Astrocyte of the cerebellum (primary cell): Measurements from ENCODE around the gene POU5F1.
"Not testable (repeated sequence)": the region's sequence is repeated elsewhere in the genome, so short reads cannot be mapped to it uniquely, and the experiment has no call there.

Source experiments
- DNase-seq: peaks from one replicate; pipeline ENCODE4 v3.0.0-alpha.2; 2011; ENCODE audit warnings: low read depth
- H3K4me3 ChIP-seq: 2 replicates; pipeline ENCODE4 v1.5.1; 2011; ENCODE audit warnings: mild to moderate bottlenecking, low read depth, low read length, moderate library complexity
- CTCF ChIP-seq: IDR thresholded peaks from 2 replicates; pipeline ENCODE4 v1.5.1; 2012; ENCODE audit warnings: low read length, low read depth, moderate library complexity, mild to moderate bottlenecking; ENCODE audit errors: missing control alignments
- in situ Hi-C: cut with HindIII; loops from 2 replicates; pipeline ENCODE4 v1.10.0; 2017; ENCODE audit warnings: low sequenced_read_pairs

The POU5F1 gene

DNA sequence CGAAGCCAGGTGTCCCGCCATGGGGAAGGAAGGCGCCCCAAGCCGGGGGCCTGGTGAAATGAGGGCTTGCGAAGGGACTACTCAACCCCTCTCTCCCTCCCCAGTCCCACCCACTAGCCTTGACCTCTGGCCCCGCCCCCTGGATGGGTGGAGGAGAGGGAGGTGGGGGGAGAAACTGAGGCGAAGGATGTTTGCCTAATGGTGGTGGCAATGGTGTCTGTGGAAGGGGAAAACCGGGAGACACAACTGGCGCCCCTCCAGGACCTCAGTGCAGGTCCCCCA is at the start of gene POU5F1:
Gene POU5F1 (minus strand): TSS at position 83 of the 282 bp plus-strand sequence. CDS start 62 bp downstream, at position 21.
- in situ Hi-C loops, result no loop called here
- TF ChIP-seq CTCF, result no peak
- DNase-seq, result no peak
- H3K4me3 ChIP-seq, result no peak within 1 kb of the TSS

DNA sequence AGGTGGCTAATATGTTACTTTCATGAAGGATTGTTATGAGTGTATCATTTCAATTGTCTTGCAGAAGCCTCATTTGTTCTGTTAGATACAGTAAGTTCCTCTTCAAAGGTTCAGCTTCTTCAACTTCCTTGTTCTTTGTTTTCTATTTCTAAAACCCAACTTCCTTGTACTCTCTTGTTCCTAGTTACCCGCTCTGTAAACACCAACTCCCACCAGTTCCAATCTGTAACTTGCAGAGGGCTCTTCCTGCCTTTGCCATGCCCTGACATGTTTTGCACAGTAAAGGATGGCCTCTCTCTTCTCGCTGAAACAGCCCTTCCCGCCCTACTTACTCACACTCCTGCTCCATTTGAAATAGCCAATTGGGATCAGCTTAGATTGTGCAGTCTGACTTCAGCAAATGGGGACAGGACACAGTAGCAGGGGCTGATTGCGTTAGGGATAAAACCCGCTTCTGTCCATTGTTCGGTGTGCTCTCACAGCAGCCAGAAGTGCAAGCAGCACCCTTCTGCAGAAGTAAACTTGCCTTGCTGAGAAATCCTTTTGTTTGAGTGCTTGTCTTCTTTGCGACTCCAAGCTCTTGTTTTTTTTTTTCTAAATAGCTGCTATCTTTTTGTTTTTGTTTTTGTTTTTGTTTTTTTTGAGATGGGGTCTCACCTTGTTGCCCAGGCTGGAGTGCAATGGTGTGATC is 45.9 kb upstream of the POU5F1 start:
- no peak for TF ChIP-seq CTCF
- DNase-seq, result no peak
- in situ Hi-C loops, result no loop called here
- no peak overlapping the region for H3K4me3 ChIP-seq

GRCh38 chr6:31215216-31215615 is 44.7 kb upstream of the POU5F1 start:
- DNase-seq, H3K4me3 ChIP-seq, in situ Hi-C loops: not testable (repeated sequence)

DNA sequence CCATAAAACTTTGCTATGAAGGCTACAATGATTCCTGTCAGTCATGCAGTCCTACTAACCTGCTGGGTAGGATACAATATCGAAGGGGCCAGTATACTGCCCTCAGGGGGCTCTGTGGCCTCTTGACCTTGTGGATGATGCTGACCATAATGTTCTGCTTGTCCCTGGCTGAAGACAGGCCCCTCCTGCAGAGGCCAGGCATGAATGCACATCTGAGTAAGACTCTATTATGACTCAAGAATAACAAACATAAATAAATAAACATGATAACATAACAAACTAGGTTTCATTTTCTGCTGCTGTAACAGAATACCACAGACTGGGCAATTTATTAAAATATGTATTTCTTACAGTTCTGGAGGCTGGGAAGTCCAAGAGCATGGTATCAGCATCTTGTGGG is 44.0 kb upstream of the POU5F1 start:
- DNase-seq, result no peak
- TF ChIP-seq CTCF, result no peak
- H3K4me3 ChIP-seq, result no peak overlapping the region
- in situ Hi-C loops, result no loop called here

DNA sequence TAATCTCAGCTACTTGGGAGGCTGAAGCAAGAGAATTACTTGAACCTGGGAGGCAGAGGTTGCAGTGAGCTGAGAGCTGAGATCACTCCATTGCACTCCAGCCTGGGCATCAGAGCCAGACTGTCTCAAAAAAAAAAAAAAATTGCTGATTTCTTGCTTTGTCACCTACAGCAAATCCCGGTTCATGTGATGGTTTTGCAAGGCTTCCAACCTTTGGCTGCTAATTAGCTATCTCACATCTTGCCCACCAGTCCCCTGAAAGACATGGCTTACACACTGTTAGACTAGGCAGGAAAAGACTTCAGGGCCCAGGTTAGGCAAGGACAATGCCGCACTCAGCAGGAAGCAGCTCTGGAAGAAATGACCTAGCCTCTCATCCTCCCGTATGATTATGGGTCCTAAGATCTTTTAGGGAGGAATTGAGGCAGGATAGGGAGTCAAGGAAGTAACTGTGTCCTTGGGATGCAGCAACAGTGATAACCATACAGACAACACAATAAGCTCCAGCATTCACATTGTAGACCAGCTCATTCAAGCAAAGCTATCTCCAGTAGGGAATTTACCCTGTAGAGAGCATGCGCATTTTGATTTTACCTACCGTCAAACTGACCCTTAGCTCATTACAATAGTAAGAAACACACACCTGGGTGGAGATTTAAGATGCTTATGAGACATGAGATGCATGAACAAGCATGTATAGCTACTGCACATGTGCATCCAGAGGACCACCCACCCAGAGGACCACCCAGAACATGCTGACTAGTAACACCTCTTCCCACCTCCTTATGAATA is 40.5 kb upstream of the POU5F1 start:
- in situ Hi-C loops, result no loop called here
- TF ChIP-seq CTCF, result no peak
- DNase-seq, result no peak
- H3K4me3 ChIP-seq, result no peak overlapping the region

- no peak for TF ChIP-seq CTCF
- DNase-seq, result no peak
- H3K4me3 ChIP-seq, result no peak overlapping the region
- in situ Hi-C loops, result no loop called here
Measured at GRCh38 chr6:31210123-31210522, 39.6 kb upstream of the POU5F1 start.

- in situ Hi-C loops, result no loop called here
- DNase-seq, result no peak
Measured at GRCh38 chr6:31209137-31209536, 38.7 kb upstream of the POU5F1 start.

More at GRCh38 chr6:31209137-31209536, 38.7 kb upstream of the POU5F1 start:
- H3K4me3 ChIP-seq, result no peak overlapping the region
- TF ChIP-seq CTCF, result no peak
